Smooth muscle cell (in vitro differentiated cells): ENCODE measurements around the gene CD164L2. TPM values are rescaled to one million over a fixed set of nuclear protein-coding genes. Genes with fewer than 3 reads are reported as not detected.
A peak's percentile ranks its signal among the peaks of the same experiment; 100 is the strongest.

Experiments
- DNase-seq: peaks from one replicate; lab custom pipeline; 2025; ENCODE audit not compliant: unreplicated experiment; lab: John Stamatoyannopoulos, UW
- H2AFZ ChIP-seq: fragments of 200-600 bp; sonication (generic); 2 replicates; pipeline ENCODE4 v1.6.0; 2016; ENCODE audit warnings: antibody characterized with exemption, low read depth, mild to moderate bottlenecking
- H3F3A ChIP-seq: fragments of 200-600 bp; sonication (generic); 2 replicates; pipeline ENCODE4 v1.6.0; 2017; ENCODE audit warnings: antibody characterized with exemption, low read depth
- H3K27ac ChIP-seq: fragments of 200-600 bp; sonication (generic); 2 replicates; pipeline ENCODE4 v1.5.1; 2016; ENCODE audit warnings: low read depth, mild to moderate bottlenecking
- H3K27me3 ChIP-seq: fragments of 200-600 bp; sonication (generic); 2 replicates; pipeline ENCODE4 v1.6.1; 2016; ENCODE audit warnings: low read depth, mild to moderate bottlenecking
- H3K36me3 ChIP-seq: fragments of 200-600 bp; sonication (generic); 2 replicates; pipeline ENCODE4 v1.5.1; 2016; ENCODE audit warnings: low read depth
- H3K4me1 ChIP-seq: fragments of 200-600 bp; sonication (generic); 2 replicates; pipeline ENCODE4 v1.5.1; 2016; ENCODE audit warnings: low read depth
- H3K4me2 ChIP-seq: fragments of 200-600 bp; sonication (generic); 2 replicates; pipeline ENCODE4 v1.6.0; 2016; ENCODE audit warnings: mild to moderate bottlenecking
- H3K4me3 ChIP-seq: fragments of 200-600 bp; sonication (generic); 2 replicates; pipeline ENCODE4 v1.5.1; 2016; ENCODE audit warnings: mild to moderate bottlenecking
- H3K79me2 ChIP-seq: fragments of 200-600 bp; sonication (generic); 2 replicates; pipeline ENCODE4 v1.6.0; 2016; ENCODE audit warnings: low read depth, mild to moderate bottlenecking
- H3K9ac ChIP-seq: fragments of 200-600 bp; sonication (generic); 2 replicates; pipeline ENCODE4 v1.6.0; 2016; ENCODE audit warnings: low read depth
- H3K9me3 ChIP-seq: fragments of 200-600 bp; sonication (generic); replicated peaks from 2 replicates; pipeline ENCODE4 v1.5.1; 2016; ENCODE audit warnings: low read depth
- H4K20me1 ChIP-seq: fragments of 200-600 bp; sonication (generic); 2 replicates; pipeline ENCODE4 v1.6.0; 2016; ENCODE audit warnings: low read depth
- CTCF ChIP-seq: fragments of 200-600 bp; sonication (generic); IDR thresholded peaks from 2 replicates; pipeline ENCODE4 v1.5.1; 2017; ENCODE audit warnings: borderline replicate concordance, mild to moderate bottlenecking, antibody characterized with exemption; ENCODE audit not compliant: insufficient read depth, poor library complexity, severe bottlenecking
- WGBS: methylation state at CpG from one replicate; pipeline ENCODE4 v1.1.7; 2016; ENCODE audit warnings: low lambda C conversion rate; 5-methylcytosine and 5-hydroxymethylcytosine counted together
- polyA plus RNA-seq: library from polyadenylated mRNA; unstranded; fragments of >200 nt; fragmentation: Nextera tagmentation; extraction: Ambion mirVana; gene quantifications from 2 replicates; pipeline ENCODE4 v1.2.1, GENCODE V29; 2016
- total RNA-seq: library from RNA; depleted of rRNA; stranded (reverse); fragments of >200 nt; gene quantifications from 2 replicates; pipeline ENCODE4 v1.2.3, GENCODE V29; 2014

Gene CD164L2
- total and polyA plus RNA-seq, 2 experiments from 2014 or later, result 0.31 to 0.45 TPM

DNA sequence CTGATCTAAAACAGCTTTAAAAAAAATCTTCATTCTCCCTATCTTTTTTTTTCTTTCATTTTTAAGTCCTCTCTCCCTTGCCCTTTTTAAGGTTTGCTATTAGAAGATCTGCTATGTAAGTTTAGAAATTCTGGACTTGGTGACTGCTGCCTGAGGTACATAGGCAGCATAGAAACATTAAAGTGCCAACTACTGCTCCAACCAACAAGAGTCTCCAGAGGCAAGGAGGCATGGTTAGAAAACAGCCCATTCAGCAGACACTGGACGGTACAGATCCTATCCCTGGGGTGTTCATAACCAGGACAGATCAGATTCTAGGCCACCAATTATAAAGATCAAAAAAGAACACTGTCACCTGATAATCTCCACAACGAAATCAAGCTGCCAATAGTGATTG is 45.9 kb upstream of the CD164L2 start:
- Histone ChIP-seq H3K36me3 (no peaks in the 10 kb centered on the region), H3K27ac (peak overlapping the region; percentile 71)

DNA sequence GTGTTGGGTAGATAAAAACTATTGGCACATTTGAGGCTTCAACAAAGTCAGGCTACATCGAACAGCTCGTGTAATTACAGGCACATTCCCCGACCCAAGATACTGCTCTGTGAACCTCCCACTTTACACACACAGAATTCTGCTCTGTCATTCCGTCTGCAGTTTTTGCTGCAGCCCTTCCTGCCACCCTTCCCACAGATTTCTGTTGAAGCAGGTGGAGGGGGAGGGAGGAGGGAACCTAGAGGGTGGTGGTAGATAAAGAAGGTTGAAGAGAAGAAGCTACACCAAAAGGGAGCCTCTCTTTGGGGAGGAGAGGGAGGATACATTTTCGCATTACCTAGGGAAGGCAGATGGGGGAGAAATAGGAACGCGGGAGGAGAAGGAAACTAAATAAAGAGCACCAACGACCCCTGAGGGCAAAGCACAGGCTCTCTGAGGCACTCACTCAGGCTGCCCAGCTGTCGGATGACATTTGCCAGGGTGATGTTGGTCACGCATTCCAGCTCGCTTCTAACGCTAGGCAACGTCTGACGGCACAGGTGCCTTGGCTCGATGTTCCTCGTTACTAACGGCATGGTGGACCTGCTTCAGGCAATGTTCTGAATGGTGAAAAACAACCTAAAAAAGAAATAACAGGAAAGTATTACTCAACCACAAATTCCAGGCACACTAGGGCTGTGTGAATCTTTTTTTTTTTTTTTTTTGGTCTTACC is 45.3 kb upstream of the CD164L2 start:
- Histone ChIP-seq H3K27me3 (no peaks in the 10 kb centered on the region), H3K79me2 (peaks cover 70% of the 10 kb centered on the region), H3K4me2 (peak overlapping the region; percentile 8), H3K27ac (peak overlapping the region; percentile 71), H3K4me1 (peaks cover 9% of the 10 kb centered on the region), H3K36me3 (no peaks in the 10 kb centered on the region), H3K4me3 (no peak overlapping the region), H3K9me3 (no peaks in the 10 kb centered on the region), H2AFZ (no peak overlapping the region), H3F3A (no peaks in the 10 kb centered on the region), H3K9ac (peak overlapping the region; percentile 15), H4K20me1 (peaks cover 83% of the 10 kb centered on the region)
- 39% methylated on average over 17 of the region's 17 CpGs for WGBS
- TF ChIP-seq CTCF, result no peak
- DNase-seq, result no peak

More for the DNA sequence above, 45.9 kb upstream of the CD164L2 start:
- peaks cover 70% of the 10 kb centered on the region for H3K79me2 ChIP-seq
- H2AFZ ChIP-seq, result no peak overlapping the region
- TF ChIP-seq CTCF, result no peak
- H3K4me3 ChIP-seq, result no peak overlapping the region
- peaks cover 85% of the 10 kb centered on the region for H4K20me1 ChIP-seq
- H3K4me1 ChIP-seq, result peaks cover 9% of the 10 kb centered on the region
- H3K9me3 ChIP-seq, result no peaks in the 10 kb centered on the region
- no peak for DNase-seq
- WGBS, result 45% methylated on average over 2 of the region's 2 CpGs
- H3K4me2 ChIP-seq, result no peak overlapping the region
- H3K27me3 ChIP-seq, result no peaks in the 10 kb centered on the region
- H3F3A ChIP-seq, result no peaks in the 10 kb centered on the region
- H3K9ac ChIP-seq, result no peak overlapping the region

- H3K27me3 ChIP-seq, result no peaks in the 10 kb centered on the region
- H3F3A ChIP-seq, result no peaks in the 10 kb centered on the region
- no peak for TF ChIP-seq CTCF
- H3K4me1 ChIP-seq, result peaks cover 9% of the 10 kb centered on the region
- no peak overlapping the region for H2AFZ ChIP-seq
- peak overlapping the region; percentile 71 for H3K27ac ChIP-seq
- no peak overlapping the region for H3K4me2 ChIP-seq
- H4K20me1 ChIP-seq, result peaks cover 81% of the 10 kb centered on the region
- 69% methylated on average over 2 of the region's 2 CpGs for WGBS
- no peak for DNase-seq
- H3K9ac ChIP-seq, result no peak overlapping the region
- no peak overlapping the region for H3K4me3 ChIP-seq
- peaks cover 69% of the 10 kb centered on the region for H3K79me2 ChIP-seq
- no peaks in the 10 kb centered on the region for H3K36me3 ChIP-seq
- H3K9me3 ChIP-seq, result no peaks in the 10 kb centered on the region
Observed at GRCh38 chr1:27427816-27428315, 44.7 kb upstream of the CD164L2 start.

- H4K20me1 ChIP-seq, result peaks cover 76% of the 10 kb centered on the region
- no peak for DNase-seq
- no peaks in the 10 kb centered on the region for H3K27me3 ChIP-seq
- no peak overlapping the region for H3K4me3 ChIP-seq
- H3K79me2 ChIP-seq, result peaks cover 68% of the 10 kb centered on the region
- no peaks in the 10 kb centered on the region for H3F3A ChIP-seq
- TF ChIP-seq CTCF, result no peak
- H2AFZ ChIP-seq, result no peak overlapping the region
- WGBS, result 85% methylated on average over 2 of the region's 2 CpGs
- H3K4me2 ChIP-seq, result no peak overlapping the region
- H3K27ac ChIP-seq, result no peak overlapping the region
- H3K9ac ChIP-seq, result no peak overlapping the region
- H3K4me1 ChIP-seq, result peaks cover 9% of the 10 kb centered on the region
- H3K36me3 ChIP-seq, result no peaks in the 10 kb centered on the region
- no peaks in the 10 kb centered on the region for H3K9me3 ChIP-seq
Observed at GRCh38 chr1:27427329-27427728, 44.2 kb upstream of the CD164L2 start.
